Endothelial cell (in vitro differentiated cells): ENCODE measurements around the gene PLCD3. TPM values are rescaled to one million over a fixed set of nuclear protein-coding genes. Genes with fewer than 3 reads are reported as not detected.
A peak's percentile ranks its signal among the peaks of the same experiment; 100 is the strongest.

Experiments
- DNase-seq: peaks from one replicate; pipeline ENCODE4 v3.0.0; 2021; ENCODE audit warnings: low spot score
- H3K27ac Mint-ChIP-seq: one replicate; pipeline ENCODE4 v1.8.0; 2021; ENCODE audit warnings: mixed read lengths, inconsistent platforms; ENCODE audit not compliant: unreplicated experiment
- H3K27me3 Mint-ChIP-seq: one replicate; pipeline ENCODE4 v1.8.0; 2021; ENCODE audit warnings: mild to moderate bottlenecking, moderate library complexity, mixed read lengths, inconsistent platforms; ENCODE audit not compliant: unreplicated experiment
- H3K36me3 Mint-ChIP-seq: one replicate; pipeline ENCODE4 v1.8.0; 2021; ENCODE audit warnings: mild to moderate bottlenecking, low read depth, mixed read lengths, inconsistent platforms; ENCODE audit not compliant: unreplicated experiment
- H3K4me1 Mint-ChIP-seq: one replicate; pipeline ENCODE4 v1.8.0; 2021; ENCODE audit warnings: mild to moderate bottlenecking, mixed read lengths, inconsistent platforms; ENCODE audit not compliant: unreplicated experiment
- H3K4me3 Mint-ChIP-seq: one replicate; pipeline ENCODE4 v1.8.0; 2021; ENCODE audit warnings: mild to moderate bottlenecking, mixed read lengths, inconsistent platforms; ENCODE audit not compliant: unreplicated experiment
- H3K9me3 Mint-ChIP-seq: one replicate; pipeline ENCODE4 v1.8.0; 2021; ENCODE audit warnings: mixed read lengths, inconsistent platforms; ENCODE audit not compliant: unreplicated experiment
- CTCF ChIP-seq: fragments of 200-600 bp; sonication (generic); IDR thresholded peaks from one replicate; pipeline ENCODE4 v1.5.0; 2021; ENCODE audit warnings: antibody characterized with exemption; ENCODE audit not compliant: unreplicated experiment
- total RNA-seq: library from RNA; stranded (reverse); fragmentation: NEBNext Ultra II Directional; extraction: Animal tissue kit (Norgen Biotek cat#: 25700); gene quantifications from one replicate; pipeline ENCODE4 v1.2.1, GENCODE V29; 2021; ENCODE audit not compliant: unreplicated experiment

The PLCD3 gene
- total RNA-seq, 1 donor from 2014 or later = 9.7 TPM

- H3K27ac Mint-ChIP-seq = no peak overlapping the region
- peaks cover 12% of the 10 kb centered on the region for H3K4me1 Mint-ChIP-seq
- H3K27me3 Mint-ChIP-seq = no peaks in the 10 kb centered on the region
- no peak overlapping the region for H3K4me3 Mint-ChIP-seq
- TF ChIP-seq CTCF = no peak
- DNase-seq = no peak
- H3K9me3 Mint-ChIP-seq = no peaks in the 10 kb centered on the region
- H3K36me3 Mint-ChIP-seq = peaks cover 18% of the 10 kb centered on the region
These were observed 54.7 kb downstream of the PLCD3 start for GRCh38 chr17:45077643-45078042.

- H3K4me3 Mint-ChIP-seq = peak overlapping the region; percentile 49
- no peak overlapping the region for H3K27ac Mint-ChIP-seq
- no peak for TF ChIP-seq CTCF
- no peaks in the 10 kb centered on the region for H3K27me3 Mint-ChIP-seq
- H3K9me3 Mint-ChIP-seq = no peaks in the 10 kb centered on the region
- peaks cover 12% of the 10 kb centered on the region for H3K4me1 Mint-ChIP-seq
- peaks cover 20% of the 10 kb centered on the region for H3K36me3 Mint-ChIP-seq
- DNase-seq = no peak
These were observed 58.8 kb downstream of the PLCD3 start for GRCh38 chr17:45073414-45074070.

GRCh38 chr17:45070809-45071208 lies 61.5 kb downstream of the PLCD3 start:
- H3K9me3 Mint-ChIP-seq = no peaks in the 10 kb centered on the region
- H3K27me3 Mint-ChIP-seq = no peaks in the 10 kb centered on the region
- no peaks in the 10 kb centered on the region for H3K4me1 Mint-ChIP-seq
- H3K27ac Mint-ChIP-seq = no peak overlapping the region
- peaks cover 20% of the 10 kb centered on the region for H3K36me3 Mint-ChIP-seq
- no peak for TF ChIP-seq CTCF
- no peak overlapping the region for H3K4me3 Mint-ChIP-seq
- DNase-seq = no peak

GRCh38 chr17:45070001-45070400 lies 62.3 kb downstream of the PLCD3 start:
- no peak for DNase-seq
- Mint-ChIP-seq H3K4me1 (no peaks in the 10 kb centered on the region), H3K27me3 (no peaks in the 10 kb centered on the region), H3K36me3 (peaks cover 20% of the 10 kb centered on the region), H3K4me3 (no peak overlapping the region), H3K9me3 (no peaks in the 10 kb centered on the region), H3K27ac (no peak overlapping the region)
- no peak for TF ChIP-seq CTCF

- H3K27me3 Mint-ChIP-seq = no peaks in the 10 kb centered on the region
- H3K36me3 Mint-ChIP-seq = peaks cover 8% of the 10 kb centered on the region
- no peak overlapping the region for H3K27ac Mint-ChIP-seq
- no peak overlapping the region for H3K4me3 Mint-ChIP-seq
- no peaks in the 10 kb centered on the region for H3K9me3 Mint-ChIP-seq
- no peak for TF ChIP-seq CTCF
- peaks cover 8% of the 10 kb centered on the region for H3K4me1 Mint-ChIP-seq
- no peak for DNase-seq
These were observed 64.7 kb downstream of the PLCD3 start for GRCh38 chr17:45067637-45068036.
